ENCODE data around the gene ABCC8. TPM values are rescaled to one million over a fixed set of nuclear protein-coding genes. Genes with fewer than 3 reads are reported as not detected.

Gene ABCC8
- total and polyA plus RNA-seq, 9 of the 15 experiments (the other 6 are each of a cell fraction or from before 2014, with no cell fraction given), result not detected

GRCh38 chr11:17351510-17352176, 125.0 kb downstream of the ABCC8 start, which contains the start of gene NCR3LG1 (continued):
- no peak for TF ChIP-seq HNRNPL (IDR thresholded peaks at IDR 0.05; ENCODE audit: low read depth, low read length)
- no peak for TF ChIP-seq NR3C1 (CRISPR knock-in tag; IDR thresholded peaks at IDR 0.05)
- TF ChIP-seq KDM2B (CRISPR knock-in tag; IDR thresholded peaks at IDR 0.05), result no peak
- TF ChIP-seq MYC (IDR thresholded peaks at IDR 0.05; ENCODE audit: low read depth, low read length), result peak; percentile 86
- TF ChIP-seq MYC (CRISPR knock-in tag; IDR thresholded peaks at IDR 0.05; ENCODE audit: borderline replicate concordance, low read depth), result no peak
- no peak for TF ChIP-seq ATF4 (CRISPR knock-in tag; IDR thresholded peaks at IDR 0.05)
- no peak for TF ChIP-seq TAL1 (IDR thresholded peaks at IDR 0.05)
- no peak for TF ChIP-seq TCF3 (CRISPR knock-in tag; IDR thresholded peaks at IDR 0.05)
- no peak for TF ChIP-seq XRCC3 (IDR thresholded peaks at IDR 0.05)
- peak; percentile 58; the same call in 1 of the 2 replicates for TF ChIP-seq ZNF592 (IDR thresholded peaks at IDR 0.05)
- TF ChIP-seq NR2C1 (IDR thresholded peaks at IDR 0.05), result no peak
- no peak for TF ChIP-seq NR2C1 (tag; IDR thresholded peaks at IDR 0.05)
- no peak for TF ChIP-seq TEAD4 (IDR thresholded peaks at IDR 0.05; ENCODE audit: low read length)
- TF ChIP-seq TEAD4 (CRISPR knock-in tag; IDR thresholded peaks at IDR 0.05; ENCODE audit: borderline replicate concordance), result no peak
- no peak for TF ChIP-seq FOXO4 (CRISPR knock-in tag; IDR thresholded peaks at IDR 0.05)
- no peak for TF ChIP-seq ADNP (tag; IDR thresholded peaks at IDR 0.05)
- TF ChIP-seq, protein P1, sequence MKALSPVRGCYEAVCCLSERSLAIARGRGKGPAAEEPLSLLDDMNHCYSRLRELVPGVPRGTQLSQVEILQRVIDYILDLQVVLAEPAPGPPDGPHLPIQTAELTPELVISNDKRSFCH (CRISPR knock-in tag; IDR thresholded peaks at IDR 0.05), result no peak
- TF ChIP-seq, protein P1 (tag; IDR thresholded peaks at IDR 0.05), result no peak
- no peak for TF ChIP-seq RFX1 (IDR thresholded peaks at IDR 0.05)
- TF ChIP-seq HMGN3 (IDR thresholded peaks at IDR 0.05; ENCODE audit: borderline replicate concordance, extremely low read depth, insufficient read length, low read depth, low read length), result peak; percentile 89
